Glomerular visceral epithelial cell (primary cell): ENCODE measurements around the gene ZNF747.
A peak's percentile ranks its signal among the peaks of the same experiment; 100 is the strongest.
"Not testable (repeated sequence)": the region's sequence is repeated elsewhere in the genome, so short reads cannot be mapped to it uniquely, and the experiment has no call there.

Experiments
- DNase-seq: peaks from one replicate; pipeline ENCODE4 v3.0.0-alpha.2; 2016; ENCODE audit errors: extremely low spot score

The ZNF747 gene

GRCh38 chr16:30557957-30558788 is 23.5 kb upstream of the ZNF747 start, which contains the start of gene ZNF764:
TSS of gene ZNF764 (minus strand) at chr16:30558374. CDS start at chr16:30558182, 192 bp downstream.
- peak; percentile 96 for DNase-seq

- no peak for DNase-seq
Measured at GRCh38 chr16:30557707-30557956, 23.0 kb upstream of the ZNF747 start.

DNA sequence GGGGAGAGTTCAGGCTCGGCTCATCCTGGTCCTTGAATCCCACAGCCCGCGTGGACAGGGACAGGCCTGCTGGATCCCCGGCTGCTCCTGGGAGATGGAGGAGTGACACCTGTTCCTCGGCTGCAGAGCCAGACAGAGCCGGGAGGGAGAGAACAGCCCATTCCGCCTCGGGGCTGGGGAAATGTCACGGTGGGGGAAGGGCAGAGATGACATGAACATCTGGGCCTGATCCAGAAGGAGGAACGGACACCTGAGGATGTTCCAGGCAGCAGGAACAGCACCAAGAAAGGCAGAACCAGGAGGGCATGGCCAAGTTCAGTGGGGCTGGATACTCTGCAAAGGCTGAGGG is 21.4 kb upstream of the ZNF747 start:
- DNase-seq = no peak

DNA sequence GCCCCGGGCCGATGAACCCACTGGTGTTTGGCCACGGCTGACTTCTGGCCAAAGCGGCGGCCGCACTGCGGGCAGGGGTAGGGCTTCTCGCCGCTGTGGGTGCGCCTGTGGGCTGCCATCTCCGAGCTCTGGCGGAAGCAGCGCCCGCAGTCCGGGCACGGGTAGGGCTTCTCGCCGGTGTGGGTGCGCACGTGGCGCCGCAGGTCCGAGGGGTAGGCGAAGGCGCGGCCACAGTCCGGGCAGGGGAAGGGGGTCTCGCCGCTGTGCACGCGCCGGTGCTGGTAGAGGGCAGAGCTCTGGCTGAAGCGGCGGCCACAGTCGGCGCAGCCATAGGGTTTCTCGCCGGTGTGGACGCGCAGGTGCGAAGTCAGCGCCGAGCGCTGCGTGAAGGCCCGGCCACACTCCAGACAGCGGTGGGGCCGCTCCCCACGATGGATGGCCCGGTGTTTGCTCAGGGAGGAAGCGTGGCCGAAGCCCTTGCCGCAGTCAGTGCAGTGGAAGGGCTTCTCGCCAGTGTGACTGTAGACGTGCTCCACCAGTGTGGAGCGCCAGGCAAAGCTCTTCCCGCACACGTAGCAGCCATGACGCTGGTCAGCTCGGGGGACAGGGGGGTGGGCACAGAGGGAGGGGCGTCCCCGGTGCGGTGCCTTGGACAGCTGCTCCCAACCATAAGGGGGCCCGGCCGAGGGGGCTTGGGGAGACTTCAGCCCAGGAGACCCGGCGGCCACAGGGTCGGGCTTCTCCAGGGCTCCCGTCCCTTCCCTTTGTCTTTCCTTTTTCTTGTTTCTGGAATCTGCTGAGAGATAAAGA is 20.9 kb upstream of the ZNF747 start:
- DNase-seq = no peak

- DNase-seq = no peak
Measured at GRCh38 chr16:30554557-30555314, 20.1 kb upstream of the ZNF747 start.

DNA sequence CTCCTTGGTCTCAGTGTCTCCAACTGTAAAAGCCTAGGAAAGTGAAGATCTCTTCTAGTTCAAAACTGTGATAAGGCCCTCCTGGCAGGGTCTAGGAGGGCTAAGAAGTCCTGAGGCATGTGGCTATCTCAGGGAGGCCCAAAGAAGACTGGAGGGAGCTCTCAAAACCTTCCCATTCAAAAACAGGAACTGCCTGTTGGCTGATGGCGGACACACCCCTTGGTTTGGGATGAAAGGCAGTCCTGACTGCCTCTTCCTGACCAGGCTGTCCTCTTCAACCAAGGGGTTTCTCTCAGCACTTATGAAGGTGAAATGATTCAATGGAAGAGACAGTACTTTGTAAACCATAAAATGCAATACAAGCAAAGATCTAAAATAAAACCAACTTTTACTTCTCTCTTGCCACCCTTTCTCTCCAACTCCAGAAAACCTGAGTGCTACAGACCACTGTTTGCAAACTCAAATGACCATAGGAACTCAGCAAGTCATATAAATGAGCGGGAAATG is 18.8 kb upstream of the ZNF747 start:
- DNase-seq = no peak

- no peak for DNase-seq
Measured at GRCh38 chr16:30552956-30553355, 18.3 kb upstream of the ZNF747 start.

- DNase-seq = no peak
Measured at GRCh38 chr16:30551781-30552180, 17.1 kb upstream of the ZNF747 start.

DNA sequence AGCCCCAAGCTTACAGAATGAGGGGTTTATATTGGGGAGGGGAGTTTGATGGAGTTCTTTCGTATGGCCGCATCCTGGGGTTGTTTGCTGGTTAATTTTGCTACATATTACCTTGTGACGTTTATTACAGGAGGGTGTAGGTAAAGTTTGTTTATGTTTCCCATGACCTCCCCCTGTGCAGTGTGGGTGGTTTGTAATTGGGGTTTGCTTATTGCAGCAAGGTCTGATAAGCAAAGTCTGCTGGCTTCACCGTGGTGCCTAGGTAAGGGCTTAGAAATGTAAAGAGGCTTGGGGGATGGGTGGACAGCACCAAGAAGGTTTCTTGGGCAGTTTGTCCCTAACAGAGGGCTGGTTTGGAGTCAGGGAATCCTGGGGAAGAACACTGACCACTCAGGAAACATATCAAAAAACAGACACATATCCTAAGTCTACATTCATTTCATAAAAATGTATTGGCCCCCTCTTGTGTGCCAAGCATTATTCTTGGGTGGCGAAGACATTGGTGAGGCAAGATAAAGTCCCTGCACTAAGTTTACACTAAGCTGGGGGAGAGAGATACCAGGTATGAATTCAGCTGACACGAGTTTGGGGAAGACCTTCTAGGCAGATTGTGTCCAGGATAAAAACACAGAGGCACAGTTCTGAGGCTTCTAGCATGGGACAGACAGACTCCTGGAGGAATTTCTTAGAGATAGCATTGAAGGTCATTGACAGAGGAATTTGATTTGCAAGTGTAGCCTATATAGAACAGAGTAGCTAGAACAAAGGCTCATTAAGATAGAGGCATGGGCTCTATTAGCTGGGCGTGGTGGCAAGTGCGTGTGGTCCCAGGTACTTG is 14.0 kb upstream of the ZNF747 start:
- DNase-seq = no peak

- DNase-seq = no peak
Measured at GRCh38 chr16:30546115-30546514, 11.5 kb upstream of the ZNF747 start.

GRCh38 chr16:30543067-30543466 is 8.4 kb upstream of the ZNF747 start:
- no peak for DNase-seq

GRCh38 chr16:30541502-30542329 is 7.1 kb upstream of the ZNF747 start:
- DNase-seq = peak; percentile 43

GRCh38 chr16:30540916-30541464 is 6.3 kb upstream of the ZNF747 start:
- DNase-seq = not testable (repeated sequence)

DNA sequence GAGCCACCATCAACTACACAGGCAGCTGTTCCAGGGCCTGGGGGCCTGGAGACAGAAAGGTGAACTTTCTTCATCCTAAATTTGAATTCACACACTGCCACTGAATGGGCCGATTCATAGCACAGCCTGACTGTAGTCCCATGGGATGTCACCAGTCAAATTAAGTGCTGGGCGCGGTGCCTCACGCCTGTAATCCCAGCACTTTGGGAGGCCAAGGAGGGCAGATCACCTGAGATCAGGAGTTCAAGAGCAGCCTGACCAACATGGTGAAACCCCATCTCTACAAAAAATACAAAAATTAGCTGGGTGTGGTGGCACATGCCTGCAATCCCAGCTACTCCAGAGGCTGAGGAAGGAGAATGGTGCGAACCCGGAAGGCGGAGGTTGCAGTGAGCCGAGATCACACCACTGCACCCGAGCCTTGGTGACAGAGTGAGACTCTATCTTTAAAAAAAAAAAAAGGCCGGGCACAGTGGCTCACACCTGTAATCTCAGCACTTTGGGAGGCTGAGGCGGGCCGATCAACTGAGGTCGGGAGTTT is 5.4 kb upstream of the ZNF747 start:
- DNase-seq = not testable (repeated sequence)

GRCh38 chr16:30539000-30539964 is 4.6 kb upstream of the ZNF747 start:
- no peak for DNase-seq

GRCh38 chr16:30536391-30537024 is 1.9 kb upstream of the ZNF747 start:
- DNase-seq = not testable (repeated sequence)

- peak; percentile 46 for DNase-seq
Measured at GRCh38 chr16:30535777-30536190, 1.1 kb upstream of the ZNF747 start.

GRCh38 chr16:30535106-30535776 is 583 bp upstream of the ZNF747 start:
- peak; percentile 17 for DNase-seq
